HG03457 (cell line): ENCODE measurements around the gene RARA.
"Not testable (repeated sequence)": the region's sequence is repeated elsewhere in the genome, so short reads cannot be mapped to it uniquely, and the experiment has no call there.

Experiments used
- ATAC-seq: cut with Tn5 transposase; IDR thresholded peaks from one replicate; pipeline ENCODE4 v1.9.1; 2021; ENCODE audit warnings: moderate number of reproducible peaks; ENCODE audit not compliant: unreplicated experiment

The RARA gene

GRCh38 chr17:40297511-40297910 lies 11.5 kb upstream of the RARA start:
- no peak for ATAC-seq

- no peak for ATAC-seq
These were observed 10.3 kb upstream of the RARA start for GRCh38 chr17:40298726-40299125.

- ATAC-seq: not testable (repeated sequence)
These were observed 9.7 kb upstream of the RARA start for GRCh38 chr17:40299159-40299757.

- ATAC-seq: no peak
These were observed 7.7 kb upstream of the RARA start for GRCh38 chr17:40301315-40301714.

GRCh38 chr17:40303009-40303657 lies 5.8 kb upstream of the RARA start:
- ATAC-seq: no peak

DNA sequence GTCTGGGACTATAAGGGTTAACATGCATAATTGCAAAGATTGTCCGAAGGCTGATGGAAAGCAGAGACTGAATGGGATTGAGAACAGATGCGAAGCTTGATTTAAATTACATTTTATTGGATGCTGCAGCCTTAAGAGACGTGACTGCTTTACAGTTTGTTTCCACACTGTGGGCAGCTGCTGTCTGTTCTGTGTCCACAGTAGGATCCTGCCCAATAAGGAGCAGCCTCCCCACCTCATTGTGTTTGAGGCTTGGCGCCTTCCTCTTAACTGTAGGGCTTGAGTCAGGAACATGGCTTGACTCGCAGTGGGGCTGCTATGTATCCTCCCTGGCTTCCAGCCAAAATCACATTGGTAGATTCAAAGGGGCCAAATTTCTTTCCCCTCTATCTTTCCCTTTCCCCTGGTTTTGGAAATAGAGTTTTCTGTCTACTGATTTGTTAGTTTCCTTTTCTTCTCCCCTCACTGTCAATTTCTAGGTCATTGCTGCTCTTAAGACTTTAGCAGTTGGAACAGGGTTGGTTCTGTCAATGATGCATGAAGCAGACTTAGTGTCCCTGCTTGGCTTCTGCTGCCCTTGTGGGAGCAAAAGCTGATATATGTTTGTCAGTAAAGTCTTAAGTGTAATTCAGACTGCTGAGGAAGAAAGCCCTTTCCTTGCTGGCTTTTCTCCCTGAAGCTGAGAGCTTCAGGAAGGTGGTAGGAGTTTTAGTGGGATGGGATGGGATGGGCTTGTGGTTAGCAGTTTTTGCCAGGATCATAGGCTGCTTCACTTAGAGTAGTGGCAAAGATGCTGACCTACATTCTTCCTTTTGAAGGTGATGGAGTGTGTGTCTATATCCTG lies 5.0 kb upstream of the RARA start:
- no peak for ATAC-seq

GRCh38 chr17:40304552-40304863 lies 4.5 kb upstream of the RARA start:
- not testable (repeated sequence) for ATAC-seq

GRCh38 chr17:40304866-40305265 lies 4.1 kb upstream of the RARA start:
- not testable (repeated sequence) for ATAC-seq

DNA sequence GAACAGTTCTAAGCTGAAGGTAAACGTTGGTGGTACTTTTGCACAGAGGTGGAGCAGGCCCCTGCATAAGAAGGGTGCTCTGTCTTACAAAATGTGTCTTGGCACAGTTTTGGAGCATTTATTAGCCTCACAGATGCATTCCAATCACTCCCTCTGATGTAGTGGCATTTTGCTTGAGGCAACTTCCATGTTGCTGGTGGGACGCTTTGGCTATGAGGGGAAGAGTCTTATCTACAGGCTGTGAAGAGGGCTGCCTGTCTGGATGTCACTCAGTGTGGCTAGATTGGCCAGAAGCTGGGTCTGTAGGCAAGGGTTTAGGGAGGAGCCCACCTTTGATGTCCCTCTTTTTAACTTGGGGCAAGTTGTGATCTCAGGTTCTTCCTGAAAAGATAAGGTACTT lies 2.6 kb upstream of the RARA start:
- no peak for ATAC-seq

- ATAC-seq: no peak
These were observed 1.8 kb upstream of the RARA start for GRCh38 chr17:40307001-40307730.

- no peak for ATAC-seq
These were observed 1.2 kb upstream of the RARA start for GRCh38 chr17:40307740-40308239.

GRCh38 chr17:40309949-40310510 lies 1.1 kb downstream of the RARA start:
- ATAC-seq: no peak

GRCh38 chr17:40310882-40311391 lies 2.0 kb downstream of the RARA start:
- no peak for ATAC-seq

DNA sequence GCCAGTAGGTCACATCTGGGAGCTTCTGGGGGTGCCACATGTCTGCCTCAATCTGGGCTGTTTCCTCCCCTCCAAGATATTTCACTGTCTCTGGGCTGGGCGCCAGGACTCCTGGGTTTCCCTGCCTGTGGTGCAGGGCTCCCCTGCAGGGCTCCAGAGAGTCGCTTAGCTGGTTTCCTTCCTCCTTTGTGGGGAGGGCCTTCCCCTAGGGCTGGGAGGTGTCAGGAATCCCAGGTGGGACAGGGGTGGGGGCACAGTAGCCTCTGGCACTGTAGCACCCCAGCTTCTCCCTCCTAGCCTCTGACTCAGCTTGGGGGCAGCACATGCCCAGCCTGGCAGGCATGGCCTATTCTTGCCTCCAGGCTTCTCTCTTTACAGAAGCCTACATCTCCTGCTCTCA lies 2.6 kb downstream of the RARA start:
- no peak for ATAC-seq

GRCh38 chr17:40312131-40312731 lies 3.3 kb downstream of the RARA start:
- no peak for ATAC-seq

DNA sequence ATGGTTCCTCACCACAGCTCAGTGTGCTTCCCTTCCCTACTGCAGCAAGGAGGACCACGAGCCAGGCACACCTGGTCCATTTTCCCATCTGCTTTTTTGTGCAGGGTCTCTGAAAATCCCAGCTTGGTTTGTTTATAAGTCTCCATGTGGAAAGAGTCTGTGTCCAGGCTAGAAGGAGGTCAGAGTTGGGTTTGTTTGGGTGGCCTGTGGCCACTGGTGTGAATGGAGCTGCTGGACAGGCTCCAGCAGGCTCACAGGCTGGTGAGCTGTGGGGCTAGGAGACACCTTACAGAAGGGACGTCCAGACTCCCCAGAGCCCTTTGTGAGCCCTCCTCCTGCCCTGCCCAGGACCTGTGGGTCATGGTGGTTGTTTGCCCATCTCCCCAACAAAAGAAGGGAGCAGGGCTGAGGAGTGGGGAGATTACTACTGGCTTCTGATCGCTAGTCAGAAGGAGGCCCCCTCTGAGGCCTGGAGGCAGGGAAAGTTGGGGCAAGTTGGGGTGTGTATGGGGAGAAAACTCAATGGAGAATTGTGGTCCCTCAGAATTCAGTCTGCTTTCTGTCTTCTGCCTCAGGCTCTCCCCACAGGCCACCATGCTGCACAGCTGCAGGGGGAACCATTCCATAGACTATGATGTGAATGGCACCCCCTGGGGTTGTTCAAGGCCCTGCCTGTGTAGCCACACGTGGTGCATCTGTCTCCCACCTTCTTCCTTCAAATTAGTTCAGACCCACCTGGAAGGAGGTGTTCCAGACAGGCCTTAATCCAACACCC lies 4.1 kb downstream of the RARA start:
- no peak for ATAC-seq

DNA sequence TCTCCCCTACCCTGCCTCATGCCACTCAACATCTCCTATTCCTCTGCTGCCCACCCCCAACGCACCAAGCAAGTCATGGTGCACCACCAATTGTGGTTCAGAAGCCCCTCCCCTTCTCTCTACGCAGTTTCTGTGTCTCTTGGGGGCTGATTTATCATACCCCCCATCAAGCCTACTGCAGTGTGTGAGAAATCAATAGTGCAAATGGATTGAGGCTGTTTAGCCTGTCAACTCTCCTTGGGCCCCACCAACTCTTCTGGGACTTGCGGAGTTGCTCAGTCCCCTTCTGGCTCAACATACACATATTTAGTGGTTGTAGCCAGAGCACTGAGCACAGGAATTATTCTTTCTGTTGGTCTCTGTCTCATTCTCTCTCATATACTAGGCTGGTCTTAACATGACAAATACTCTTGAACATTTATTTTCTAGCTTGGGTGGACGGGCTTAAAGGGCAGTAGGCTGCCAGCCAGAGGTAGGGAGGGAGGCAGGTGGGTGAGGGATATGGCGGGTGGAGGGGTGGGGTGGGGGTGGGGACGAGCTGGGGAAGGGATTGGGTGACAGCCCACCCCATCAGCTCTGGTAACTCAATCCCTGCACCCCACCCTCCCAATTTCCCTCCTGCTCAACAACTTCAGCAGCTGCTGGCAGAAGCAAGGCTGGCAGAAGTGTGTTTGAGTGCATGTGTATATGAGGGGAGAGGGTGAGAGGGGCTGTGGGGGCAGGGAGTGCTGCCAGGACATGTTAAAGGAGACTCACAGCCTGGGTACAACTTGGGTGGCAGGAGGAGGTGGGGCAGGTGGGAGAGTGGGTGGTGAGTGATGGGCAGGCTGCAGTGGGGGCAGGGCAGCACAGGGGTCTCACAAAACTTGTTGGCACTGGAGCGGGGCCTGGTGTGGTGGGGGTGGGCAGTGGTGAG lies 4.9 kb downstream of the RARA start:
- ATAC-seq: no peak

DNA sequence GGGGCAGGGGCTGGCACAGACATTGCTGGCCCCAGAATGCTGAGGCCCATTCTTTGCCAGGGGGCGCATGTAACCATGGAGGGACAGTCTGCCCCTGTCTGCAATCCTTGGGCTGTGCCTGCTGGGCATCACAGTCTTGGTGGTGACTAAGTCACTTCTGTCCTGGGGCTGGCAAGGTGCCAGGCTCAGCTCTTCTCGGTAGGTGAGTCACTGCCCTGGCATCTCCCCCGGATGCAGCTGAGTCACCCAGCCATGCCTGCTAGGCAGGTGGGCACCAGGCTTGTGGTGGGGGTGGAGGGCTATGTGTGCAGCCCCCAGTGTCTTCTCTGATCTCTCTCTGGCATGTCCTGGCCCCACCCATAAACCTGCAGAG lies 5.6 kb downstream of the RARA start:
- no peak for ATAC-seq

GRCh38 chr17:40315206-40315605 lies 6.2 kb downstream of the RARA start:
- ATAC-seq: no peak
